NB4 (cell line): ENCODE results near the gene HJV.

ENCODE experiments used
- CTCF ChIP-seq: IDR thresholded peaks from one replicate; pipeline ENCODE4 v1.5.1; 2012; ENCODE audit warnings: low read depth, low read length
- POLR2A ChIP-seq: IDR thresholded peaks from 2 replicates; pipeline ENCODE4 v1.6.1; 2011; ENCODE audit warnings: mild to moderate bottlenecking; ENCODE audit not compliant: insufficient read length; ENCODE audit errors: extremely low read depth

GRCh38 chr1:146022403-146023127 lies 1.0 kb upstream of the HJV start:
- TF ChIP-seq CTCF: no peak
- no peak for TF ChIP-seq POLR2A
